ENCODE results near the gene KRT40. TPM values are rescaled to one million over a fixed set of nuclear protein-coding genes. Genes with fewer than 3 reads are reported as not detected.

The KRT40 gene
- total and polyA plus RNA-seq, 2 experiments from 2014 or later = not detected

GRCh38 chr17:40942553-40942952 lies 41.6 kb downstream of the KRT40 start:
- Histone ChIP-seq H3F3A (replicated peaks; ENCODE audit: low read depth) (no peaks in the 10 kb centered on the region), H3K4me3 (no peak overlapping the region), H3K4me2 (no peak overlapping the region), H3K27me3 (ENCODE audit: insufficient read depth) (no peaks in the 10 kb centered on the region), H3K36me3 (ENCODE audit: insufficient read depth) (no peaks in the 10 kb centered on the region), H3K9me2 (ENCODE audit: insufficient read depth) (no peaks in the 10 kb centered on the region), H4K20me1 (replicated peaks; ENCODE audit: insufficient read depth) (no peaks in the 10 kb centered on the region), H3K79me2 (replicated peaks; ENCODE audit: insufficient read depth) (no peaks in the 10 kb centered on the region), H3K4me1 (ENCODE audit: insufficient read depth) (no peaks in the 10 kb centered on the region), H2AFZ (no peak overlapping the region), H3K27ac (ENCODE audit: low read depth) (no peak overlapping the region)
- no peak for DNase-seq (ENCODE audit: low spot score)
- Mint-ChIP-seq H3K27ac (no peak overlapping the region), H3K4me1 (peaks cover under 1% of the 10 kb centered on the region; the same call in 2 of the 3 replicates), H3K4me3 (no peak overlapping the region), H3K9me3 (no peaks in the 10 kb centered on the region), H3K36me3 (ENCODE audit: low read depth) (0 out of 3 replicates have a peak, but pooled peaks cover 3% of the 10 kb centered on the region), H3K27me3 (ENCODE audit: insufficient read depth, low read depth, poor library complexity) (peaks cover 7% of the 10 kb centered on the region)
- no peak for ATAC-seq
- TF ChIP-seq CTCF (conservative IDR thresholded peaks at IDR 0.05; ENCODE audit: low read depth in 2 of 2) (no peak), JUNB (IDR thresholded peaks at IDR 0.05; ENCODE audit: unreplicated experiment) (no peak), ZNF462 (CRISPR knock-in tag; IDR thresholded peaks at IDR 0.05) (no peak), EZH2phosphoT487 (IDR thresholded peaks at IDR 0.05; ENCODE audit: unreplicated experiment) (no peak), ZNF114 (CRISPR knock-in tag; IDR thresholded peaks at IDR 0.05) (no peak)

Measured in GM23338 (cell line).